ENCODE measurements around the gene MCAM. TPM values are rescaled to one million over a fixed set of nuclear protein-coding genes. Genes with fewer than 3 reads are reported as not detected.
A peak's percentile ranks its signal among the peaks of the same experiment; 100 is the strongest.

The MCAM gene, protein sequence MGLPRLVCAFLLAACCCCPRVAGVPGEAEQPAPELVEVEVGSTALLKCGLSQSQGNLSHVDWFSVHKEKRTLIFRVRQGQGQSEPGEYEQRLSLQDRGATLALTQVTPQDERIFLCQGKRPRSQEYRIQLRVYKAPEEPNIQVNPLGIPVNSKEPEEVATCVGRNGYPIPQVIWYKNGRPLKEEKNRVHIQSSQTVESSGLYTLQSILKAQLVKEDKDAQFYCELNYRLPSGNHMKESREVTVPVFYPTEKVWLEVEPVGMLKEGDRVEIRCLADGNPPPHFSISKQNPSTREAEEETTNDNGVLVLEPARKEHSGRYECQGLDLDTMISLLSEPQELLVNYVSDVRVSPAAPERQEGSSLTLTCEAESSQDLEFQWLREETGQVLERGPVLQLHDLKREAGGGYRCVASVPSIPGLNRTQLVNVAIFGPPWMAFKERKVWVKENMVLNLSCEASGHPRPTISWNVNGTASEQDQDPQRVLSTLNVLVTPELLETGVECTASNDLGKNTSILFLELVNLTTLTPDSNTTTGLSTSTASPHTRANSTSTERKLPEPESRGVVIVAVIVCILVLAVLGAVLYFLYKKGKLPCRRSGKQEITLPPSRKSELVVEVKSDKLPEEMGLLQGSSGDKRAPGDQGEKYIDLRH
- total RNA-seq (1,000 to 10,000 TPM in 1 of 2 donors, 100 to 1,000 TPM in 1; 525 to 1,386 TPM), polyA plus RNA-seq (100 to 1,000 TPM; 274 to 486 TPM)
- long read RNA-seq, donor 1, transcript MCAM-201 (16 exons, 3,313 nt) = major isoform, 830 of 1,820 reads
- long read RNA-seq, donor 1, transcript MCAM-213 (4 exons, 562 nt) = minor isoform, 5 of 1,820 reads
- long read RNA-seq, donor 1, partial matches to known transcripts = 433 of 1,820 reads
- long read RNA-seq, donor 1, other reads (novel, unspliced or antisense) = 543 of 1,820 reads
- long read RNA-seq, donor 2, transcript MCAM-201 (16 exons, 3,313 nt) = major isoform, 66 of 251 reads
- long read RNA-seq, donor 2, partial matches to known transcripts = 83 of 251 reads
- long read RNA-seq, donor 2, other reads (novel, unspliced or antisense) = 101 of 251 reads

DNA sequence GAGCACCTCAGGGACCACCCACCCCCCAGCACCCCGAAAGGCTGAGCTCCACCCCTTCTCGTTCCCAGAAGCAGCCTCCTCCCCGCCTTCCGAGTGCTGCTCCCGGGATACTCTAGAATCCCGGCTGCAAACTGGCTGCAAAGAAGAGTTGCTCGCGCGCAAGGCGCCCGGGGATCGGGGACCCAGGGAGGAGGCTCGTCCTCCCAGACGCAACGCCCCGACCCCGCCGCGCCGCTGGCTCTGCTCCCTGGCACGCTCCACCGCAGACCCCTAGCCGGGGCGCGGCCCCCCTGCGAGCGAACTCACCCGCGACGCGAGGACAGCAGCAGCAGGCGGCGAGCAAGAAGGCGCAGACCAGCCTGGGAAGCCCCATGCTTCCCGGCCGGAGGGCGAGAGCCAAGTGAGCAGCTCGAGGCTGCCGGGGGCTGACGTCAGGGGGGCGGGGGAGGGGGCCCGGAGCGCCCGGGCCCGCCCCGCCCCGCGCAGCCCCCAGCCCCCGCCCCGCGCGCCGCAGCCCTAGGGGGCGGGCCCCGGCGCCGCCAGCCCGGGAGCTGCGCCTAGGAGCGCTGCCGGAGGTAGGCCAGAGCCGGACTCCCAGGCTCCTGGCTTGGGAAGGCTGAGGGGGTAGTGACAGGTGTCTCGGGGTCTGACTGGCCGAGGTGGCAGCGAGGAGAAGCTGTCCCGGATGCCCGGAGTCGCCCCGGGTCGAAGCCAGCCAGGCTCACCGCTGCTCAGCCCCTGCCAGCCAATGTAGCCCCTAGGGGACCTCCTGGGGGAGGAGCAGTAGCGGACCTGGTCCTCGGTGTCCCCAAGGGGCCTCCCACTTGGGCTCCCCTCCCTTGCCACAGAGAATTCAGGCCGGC is at the start of gene MCAM:
TSS of gene MCAM (minus strand) at position 402 of the 863 bp plus-strand sequence. CDS start at position 373, 29 bp downstream.
- intact Hi-C loops (cut with DNase I) = loop anchor here in 1 of 2 donors (1.0 kb wide), 1 partner anchor 215 kb away; no protein-coding TSS in a partner anchor
- Histone ChIP-seq H3K36me3 (ENCODE audit: control insufficient read depth in 1 of 2, insufficient read depth in 2 of 2, low read length in 1 of 2) (peaks cover 4 to 8% of the 10 kb centered on the region in 2 donors), H3K4me1 (ENCODE audit: control insufficient read depth in 1 of 2, insufficient read depth in 2 of 2, low read length in 2 of 2) (no peaks in the 10 kb centered on the region), H3K27me3 (ENCODE audit: control insufficient read depth in 1 of 2, insufficient read depth in 2 of 2, low read length in 1 of 2) (no peaks in the 10 kb centered on the region), H3K9me3 (ENCODE audit: control insufficient read depth, low read length) (no peaks in the 10 kb centered on the region), H3K27ac (ENCODE audit: low read depth in 1 of 2, low read length in 2 of 2) (peak within 1 kb of the TSS; percentile 96 to 97), H3K4me3 (ENCODE audit: low read length in 2 of 2) (peak within 1 kb of the TSS; percentile 48 to 64)
- peak; percentile 57 for ATAC-seq (ENCODE audit: low FRiP score)
- WGBS, 2 donors = 0 to 1% methylated on average over 65 to 74 of the region's 74 CpGs
- DNase-seq = peak; percentile 86 to 91

DNA sequence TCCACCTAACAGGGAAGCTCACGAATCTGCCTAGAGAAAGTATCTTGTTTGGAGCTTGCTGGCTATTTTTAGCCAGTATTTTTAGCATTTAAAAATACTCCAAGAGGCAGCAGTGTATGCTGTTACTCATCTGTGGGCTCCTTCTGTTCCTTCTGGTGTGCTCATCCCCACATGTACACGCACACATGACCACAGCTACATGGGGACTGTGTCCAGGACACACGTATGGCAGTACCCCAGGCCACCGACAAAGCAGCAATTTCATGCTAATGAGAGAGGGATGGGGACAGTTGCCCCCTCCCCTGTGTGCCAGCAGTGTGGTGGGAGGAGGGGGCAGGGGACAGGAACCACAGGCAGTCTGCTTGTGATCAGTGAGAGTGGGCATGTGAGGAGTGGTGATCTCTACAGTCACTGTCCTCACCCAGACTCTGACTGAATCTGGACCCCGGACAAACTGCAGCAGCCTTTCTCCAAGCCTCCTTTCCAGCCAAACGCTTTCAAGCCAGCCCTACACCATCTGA is 48.2 kb upstream of the MCAM start:
- DNase-seq (no peak), ATAC-seq (ENCODE audit: low FRiP score) (no peak)
- WGBS, 2 donors = 41 to 50% methylated on average over 6 of the region's 6 CpGs
- H3K4me1 ChIP-seq (ENCODE audit: control insufficient read depth in 1 of 2, insufficient read depth in 2 of 2, low read length in 2 of 2) = no peaks in the 10 kb centered on the region
- intact Hi-C loops (cut with DNase I) = no loop called here
- H3K27me3 ChIP-seq (ENCODE audit: control insufficient read depth in 1 of 2, insufficient read depth in 2 of 2, low read length in 1 of 2) = no peaks in the 10 kb centered on the region
- no peak overlapping the region for H3K27ac ChIP-seq (ENCODE audit: low read depth in 1 of 2, low read length in 2 of 2)
- H3K36me3 ChIP-seq (ENCODE audit: control insufficient read depth in 1 of 2, insufficient read depth in 2 of 2, low read length in 1 of 2) = no peaks in the 10 kb centered on the region
- no peak overlapping the region for H3K4me3 ChIP-seq (ENCODE audit: low read length in 2 of 2)
- no peaks in the 10 kb centered on the region for H3K9me3 ChIP-seq (ENCODE audit: control insufficient read depth, low read length)

GRCh38 chr11:119363851-119364590 is 47.1 kb upstream of the MCAM start:
- no peaks in the 10 kb centered on the region for H3K27me3 ChIP-seq (ENCODE audit: control insufficient read depth in 1 of 2, insufficient read depth in 2 of 2, low read length in 1 of 2)
- DNase-seq = peak in 1 of 2 donors; percentile 89
- H3K27ac ChIP-seq (ENCODE audit: low read depth in 1 of 2, low read length in 2 of 2) = no peak overlapping the region
- H3K4me1 ChIP-seq (ENCODE audit: control insufficient read depth in 1 of 2, insufficient read depth in 2 of 2, low read length in 2 of 2) = no peaks in the 10 kb centered on the region
- no peaks in the 10 kb centered on the region for H3K9me3 ChIP-seq (ENCODE audit: control insufficient read depth, low read length)
- intact Hi-C loops (cut with DNase I) = no loop called here
- ATAC-seq (ENCODE audit: low FRiP score) = peak; percentile 71
- no peaks in the 10 kb centered on the region for H3K36me3 ChIP-seq (ENCODE audit: control insufficient read depth in 1 of 2, insufficient read depth in 2 of 2, low read length in 1 of 2)
- peak overlapping the region in 1 of 2 donors; percentile 28 for H3K4me3 ChIP-seq (ENCODE audit: low read length in 2 of 2)
- WGBS, 2 donors = 4% methylated on average over 50 to 88 of the region's 88 CpGs

GRCh38 chr11:119363081-119363850 is 46.3 kb upstream of the MCAM start:
- H3K27me3 ChIP-seq (ENCODE audit: control insufficient read depth in 1 of 2, insufficient read depth in 2 of 2, low read length in 1 of 2) = no peaks in the 10 kb centered on the region
- ATAC-seq (ENCODE audit: low FRiP score) = no peak
- DNase-seq = no peak
- H3K36me3 ChIP-seq (ENCODE audit: control insufficient read depth in 1 of 2, insufficient read depth in 2 of 2, low read length in 1 of 2) = no peaks in the 10 kb centered on the region
- no peak overlapping the region for H3K4me3 ChIP-seq (ENCODE audit: low read length in 2 of 2)
- no peaks in the 10 kb centered on the region for H3K4me1 ChIP-seq (ENCODE audit: control insufficient read depth in 1 of 2, insufficient read depth in 2 of 2, low read length in 2 of 2)
- H3K9me3 ChIP-seq (ENCODE audit: control insufficient read depth, low read length) = no peaks in the 10 kb centered on the region
- intact Hi-C loops (cut with DNase I) = no loop called here
- no peak overlapping the region for H3K27ac ChIP-seq (ENCODE audit: low read depth in 1 of 2, low read length in 2 of 2)
- WGBS, 2 donors = 55 to 58% methylated on average over 40 to 44 of the region's 44 CpGs

GRCh38 chr11:119362741-119363080 is 45.8 kb upstream of the MCAM start:
- no peaks in the 10 kb centered on the region for H3K36me3 ChIP-seq (ENCODE audit: control insufficient read depth in 1 of 2, insufficient read depth in 2 of 2, low read length in 1 of 2)
- H3K27ac ChIP-seq (ENCODE audit: low read depth in 1 of 2, low read length in 2 of 2) = no peak overlapping the region
- H3K9me3 ChIP-seq (ENCODE audit: control insufficient read depth, low read length) = no peaks in the 10 kb centered on the region
- no peaks in the 10 kb centered on the region for H3K4me1 ChIP-seq (ENCODE audit: control insufficient read depth in 1 of 2, insufficient read depth in 2 of 2, low read length in 2 of 2)
- H3K27me3 ChIP-seq (ENCODE audit: control insufficient read depth in 1 of 2, insufficient read depth in 2 of 2, low read length in 1 of 2) = no peaks in the 10 kb centered on the region
- intact Hi-C loops (cut with DNase I) = no loop called here
- DNase-seq = no peak
- WGBS, 2 donors = 93 to 96% methylated on average over 5 of the region's 5 CpGs
- H3K4me3 ChIP-seq (ENCODE audit: low read length in 2 of 2) = no peak overlapping the region
- no peak for ATAC-seq (ENCODE audit: low FRiP score)

GRCh38 chr11:119361941-119362725 is 45.2 kb upstream of the MCAM start:
- no peak for ATAC-seq (ENCODE audit: low FRiP score)
- H3K27me3 ChIP-seq (ENCODE audit: control insufficient read depth in 1 of 2, insufficient read depth in 2 of 2, low read length in 1 of 2) = no peaks in the 10 kb centered on the region
- 79 to 83% methylated on average over 11 of the region's 11 CpGs for whole genome bisulfite sequencing, 2 donors
- DNase-seq = no peak
- intact Hi-C loops (cut with DNase I) = no loop called here
- H3K4me1 ChIP-seq (ENCODE audit: control insufficient read depth in 1 of 2, insufficient read depth in 2 of 2, low read length in 2 of 2) = no peaks in the 10 kb centered on the region
- no peak overlapping the region for H3K27ac ChIP-seq (ENCODE audit: low read depth in 1 of 2, low read length in 2 of 2)
- no peaks in the 10 kb centered on the region for H3K9me3 ChIP-seq (ENCODE audit: control insufficient read depth, low read length)
- no peak overlapping the region for H3K4me3 ChIP-seq (ENCODE audit: low read length in 2 of 2)
- H3K36me3 ChIP-seq (ENCODE audit: control insufficient read depth in 1 of 2, insufficient read depth in 2 of 2, low read length in 1 of 2) = no peaks in the 10 kb centered on the region
